GM12872 (cell line): ENCODE data around the gene SENP3.

ENCODE experiments used
- TF ChIP-seq, protein P1 (sequence below): IDR thresholded peaks from 3 replicates; pipeline ENCODE4 v1.5.1; 2011; ENCODE audit warnings: low read depth, mild to moderate bottlenecking, low read length, moderate library complexity; ENCODE audit not compliant: insufficient read depth

SENP3 gene

DNA sequence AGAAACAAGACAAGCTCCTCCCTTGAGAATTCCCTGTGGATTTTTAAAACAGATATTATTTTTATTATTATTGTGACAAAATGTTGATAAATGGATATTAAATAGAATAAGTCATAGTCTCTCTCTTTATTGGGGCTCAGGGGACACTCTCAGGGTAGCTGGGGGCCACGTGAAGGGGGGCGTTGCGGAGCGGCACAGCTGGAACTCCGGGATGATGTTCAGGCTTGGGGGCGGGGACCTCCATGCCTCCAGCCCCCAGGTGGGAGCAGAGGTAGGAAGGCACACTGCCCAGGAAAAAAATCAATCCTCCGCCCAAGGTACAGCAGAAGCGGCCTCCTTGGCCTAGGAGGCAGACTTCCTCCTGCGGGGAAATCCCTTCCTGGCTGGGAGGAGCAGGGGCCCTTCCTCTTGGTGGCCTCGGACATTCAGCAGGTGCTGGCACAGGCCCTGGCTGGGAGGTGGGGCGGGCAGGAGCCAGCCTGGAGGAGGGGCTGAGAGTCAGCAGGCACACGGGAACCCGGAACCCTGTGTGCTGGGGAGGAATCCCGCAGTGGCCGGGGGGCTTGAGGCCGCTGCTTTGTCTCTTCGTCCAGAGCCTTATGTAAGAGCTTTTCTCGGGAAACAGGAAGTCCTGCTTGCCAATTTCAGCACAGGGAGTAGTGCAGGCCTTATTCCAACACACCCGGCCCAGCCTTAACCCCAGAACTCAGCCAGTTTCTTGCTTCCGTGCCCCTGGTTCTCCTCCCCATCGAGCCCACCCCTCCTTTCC lies 3.8 kb upstream of the SENP3 start:
- TF ChIP-seq, protein P1, sequence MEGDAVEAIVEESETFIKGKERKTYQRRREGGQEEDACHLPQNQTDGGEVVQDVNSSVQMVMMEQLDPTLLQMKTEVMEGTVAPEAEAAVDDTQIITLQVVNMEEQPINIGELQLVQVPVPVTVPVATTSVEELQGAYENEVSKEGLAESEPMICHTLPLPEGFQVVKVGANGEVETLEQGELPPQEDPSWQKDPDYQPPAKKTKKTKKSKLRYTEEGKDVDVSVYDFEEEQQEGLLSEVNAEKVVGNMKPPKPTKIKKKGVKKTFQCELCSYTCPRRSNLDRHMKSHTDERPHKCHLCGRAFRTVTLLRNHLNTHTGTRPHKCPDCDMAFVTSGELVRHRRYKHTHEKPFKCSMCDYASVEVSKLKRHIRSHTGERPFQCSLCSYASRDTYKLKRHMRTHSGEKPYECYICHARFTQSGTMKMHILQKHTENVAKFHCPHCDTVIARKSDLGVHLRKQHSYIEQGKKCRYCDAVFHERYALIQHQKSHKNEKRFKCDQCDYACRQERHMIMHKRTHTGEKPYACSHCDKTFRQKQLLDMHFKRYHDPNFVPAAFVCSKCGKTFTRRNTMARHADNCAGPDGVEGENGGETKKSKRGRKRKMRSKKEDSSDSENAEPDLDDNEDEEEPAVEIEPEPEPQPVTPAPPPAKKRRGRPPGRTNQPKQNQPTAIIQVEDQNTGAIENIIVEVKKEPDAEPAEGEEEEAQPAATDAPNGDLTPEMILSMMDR = no peak

DNA sequence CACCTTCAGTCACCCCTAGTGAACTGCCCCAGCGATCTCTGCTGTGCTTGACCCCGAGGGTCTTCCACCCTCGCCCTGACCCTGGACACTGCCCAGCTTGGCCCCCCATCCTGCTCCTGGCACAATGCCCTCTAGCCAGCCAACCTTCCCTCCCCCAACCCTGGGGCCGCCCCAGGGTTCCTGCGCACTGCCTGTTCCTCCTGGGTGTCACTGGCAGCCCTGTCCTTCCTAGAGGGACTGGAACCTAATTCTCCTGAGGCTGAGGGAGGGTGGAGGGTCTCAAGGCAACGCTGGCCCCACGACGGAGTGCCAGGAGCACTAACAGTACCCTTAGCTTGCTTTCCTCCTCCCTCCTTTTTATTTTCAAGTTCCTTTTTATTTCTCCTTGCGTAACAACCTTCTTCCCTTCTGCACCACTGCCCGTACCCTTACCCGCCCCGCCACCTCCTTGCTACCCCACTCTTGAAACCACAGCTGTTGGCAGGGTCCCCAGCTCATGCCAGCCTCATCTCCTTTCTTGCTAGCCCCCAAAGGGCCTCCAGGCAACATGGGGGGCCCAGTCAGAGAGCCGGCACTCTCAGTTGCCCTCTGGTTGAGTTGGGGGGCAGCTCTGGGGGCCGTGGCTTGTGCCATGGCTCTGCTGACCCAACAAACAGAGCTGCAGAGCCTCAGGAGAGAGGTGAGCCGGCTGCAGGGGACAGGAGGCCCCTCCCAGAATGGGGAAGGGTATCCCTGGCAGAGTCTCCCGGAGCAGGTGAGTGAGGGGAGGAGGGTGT lies 3.0 kb upstream of the SENP3 start, which contains the start of gene TNFSF13:
Gene TNFSF13, plus strand, starts transcription at position 207 of the 776 bp plus-strand sequence. Its CDS starts 290 bp downstream, at position 497.
- TF ChIP-seq, protein P1 = no peak

DNA sequence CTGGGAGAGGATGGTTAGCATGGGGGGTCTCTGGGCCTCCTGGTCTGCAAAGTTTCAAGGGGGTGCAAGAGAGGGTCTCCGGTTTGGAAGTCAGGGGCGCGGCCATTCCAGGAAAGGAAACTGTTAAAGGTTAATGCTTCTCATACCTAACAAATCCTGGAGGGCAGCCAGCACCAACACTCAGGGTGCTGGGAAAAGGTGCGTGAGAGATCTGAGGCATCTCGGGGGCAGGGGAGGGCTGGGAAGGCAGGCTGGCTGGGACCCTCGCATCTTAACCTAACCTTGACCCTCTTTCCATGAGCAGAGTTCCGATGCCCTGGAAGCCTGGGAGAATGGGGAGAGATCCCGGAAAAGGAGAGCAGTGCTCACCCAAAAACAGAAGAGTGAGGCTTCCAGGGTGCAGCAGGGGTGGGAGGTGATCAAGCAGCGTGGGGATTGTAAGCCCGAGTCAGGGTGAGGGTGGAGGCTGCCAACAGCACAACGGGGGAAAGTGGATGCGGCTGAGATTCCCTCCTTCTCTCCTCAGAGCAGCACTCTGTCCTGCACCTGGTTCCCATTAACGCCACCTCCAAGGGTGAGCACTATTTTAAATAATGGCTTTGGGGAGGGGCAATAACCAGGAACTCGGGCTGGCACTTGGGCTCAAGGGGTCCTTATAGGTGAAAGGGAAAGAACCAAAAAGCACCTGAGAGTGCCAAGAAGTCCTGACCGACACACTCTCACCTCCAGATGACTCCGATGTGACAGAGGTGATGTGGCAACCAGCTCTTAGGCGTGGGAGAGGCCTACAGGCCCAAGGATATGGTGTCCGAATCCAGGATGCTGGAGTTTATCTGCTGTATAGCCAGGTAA lies 2.2 kb upstream of the SENP3 start:
- TF ChIP-seq, protein P1 = no peak

DNA sequence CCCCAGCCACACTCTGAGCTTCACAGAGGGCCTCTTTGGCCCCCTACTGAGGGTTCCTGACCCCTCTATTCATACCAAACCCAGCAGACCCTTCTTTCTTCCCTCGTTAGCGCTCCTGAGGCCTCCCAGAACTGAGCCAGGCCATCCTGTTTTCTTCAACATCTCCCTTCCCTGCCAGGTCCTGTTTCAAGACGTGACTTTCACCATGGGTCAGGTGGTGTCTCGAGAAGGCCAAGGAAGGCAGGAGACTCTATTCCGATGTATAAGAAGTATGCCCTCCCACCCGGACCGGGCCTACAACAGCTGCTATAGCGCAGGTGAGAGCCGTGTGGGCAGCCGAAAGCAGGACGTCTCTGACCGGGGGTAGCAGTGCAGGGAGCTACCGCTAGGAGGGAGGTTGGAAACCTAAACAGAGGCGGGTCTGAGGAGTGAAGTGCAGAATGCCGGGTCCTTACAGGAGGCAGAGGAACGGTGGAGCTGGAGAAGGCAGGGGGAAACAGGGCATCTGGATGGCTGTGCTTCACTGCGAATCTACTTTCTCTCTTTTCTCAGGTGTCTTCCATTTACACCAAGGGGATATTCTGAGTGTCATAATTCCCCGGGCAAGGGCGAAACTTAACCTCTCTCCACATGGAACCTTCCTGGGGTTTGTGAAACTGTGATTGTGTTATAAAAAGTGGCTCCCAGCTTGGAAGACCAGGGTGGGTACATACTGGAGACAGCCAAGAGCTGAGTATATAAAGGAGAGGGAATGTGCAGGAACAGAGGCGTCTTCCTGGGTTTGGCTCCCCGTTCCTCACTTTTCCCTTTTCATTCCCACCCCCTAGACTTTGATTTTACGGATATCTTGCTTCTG lies 1.3 kb upstream of the SENP3 start:
- TF ChIP-seq, protein P1 = peak; percentile 81

DNA sequence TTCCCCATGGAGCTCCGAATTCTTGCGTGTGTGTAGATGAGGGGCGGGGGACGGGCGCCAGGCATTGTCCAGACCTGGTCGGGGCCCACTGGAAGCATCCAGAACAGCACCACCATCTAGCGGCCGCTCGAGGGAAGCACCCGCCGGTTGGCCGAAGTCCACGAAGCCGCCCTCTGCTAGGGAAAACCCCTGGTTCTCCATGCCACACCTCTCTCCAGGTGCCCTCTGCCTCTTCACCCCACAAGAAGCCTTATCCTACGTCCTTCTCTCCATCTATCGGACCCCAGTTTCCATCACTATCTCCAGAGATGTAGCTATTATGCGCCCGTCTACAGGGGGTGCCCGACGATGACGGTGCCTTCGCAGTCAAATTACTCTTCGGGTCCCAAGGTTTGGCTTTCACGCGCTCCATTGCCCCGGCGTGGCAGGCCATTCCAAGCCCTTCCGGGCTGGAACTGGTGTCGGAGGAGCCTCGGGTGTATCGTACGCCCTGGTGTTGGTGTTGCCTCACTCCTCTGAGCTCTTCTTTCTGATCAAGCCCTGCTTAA lies 617 bp upstream of the SENP3 start:
- TF ChIP-seq, protein P1 = peak; percentile 95

DNA sequence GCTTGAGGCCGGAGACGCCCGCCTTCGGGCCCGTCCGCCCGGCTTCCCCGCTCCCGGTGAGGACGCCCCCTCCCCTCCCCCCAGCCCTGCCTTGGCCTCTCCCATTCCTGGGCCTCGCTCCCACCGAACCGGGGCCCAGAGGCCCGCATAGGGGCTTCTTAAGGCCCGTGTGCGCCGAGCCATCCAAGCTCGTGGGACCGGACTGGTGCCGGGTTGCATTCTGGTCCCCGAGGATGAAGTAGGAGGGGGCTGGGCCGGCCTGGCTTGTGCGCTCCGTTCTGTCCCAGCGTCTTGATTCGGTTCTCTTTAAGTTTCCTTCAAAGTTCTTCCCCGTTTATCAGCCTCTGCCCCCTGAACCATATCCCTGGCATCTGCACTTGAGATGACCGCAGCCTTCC lies 488 bp downstream of the SENP3 start:
- TF ChIP-seq, protein P1 = no peak
